NCI-H2227 (cell line): ENCODE measurements around the gene BNIP5.
A peak's percentile ranks its signal among the peaks of the same experiment; 100 is the strongest.

Experiments used
- DNase-seq: peaks from one replicate; lab custom pipeline; 2025; ENCODE audit not compliant: unreplicated experiment; lab: John Stamatoyannopoulos, UW

The BNIP5 gene

GRCh38 chr6:36326356-36326995 lies 10.2 kb downstream of the BNIP5 start:
- peak; percentile 64 for DNase-seq

GRCh38 chr6:36324715-36325114 lies 12.0 kb downstream of the BNIP5 start:
- no peak for DNase-seq

GRCh38 chr6:36324191-36324590 lies 12.5 kb downstream of the BNIP5 start:
- DNase-seq = no peak

- DNase-seq = peak; percentile 77
Observed at GRCh38 chr6:36323062-36323461, 13.6 kb downstream of the BNIP5 start.

GRCh38 chr6:36322591-36322990 lies 14.1 kb downstream of the BNIP5 start:
- DNase-seq = no peak

GRCh38 chr6:36320475-36320874 lies 16.2 kb downstream of the BNIP5 start:
- peak; percentile 22 for DNase-seq

- no peak for DNase-seq
Observed at GRCh38 chr6:36319821-36320220, 16.9 kb downstream of the BNIP5 start.

- DNase-seq = peak; percentile 72
Observed at GRCh38 chr6:36319436-36319762, 17.3 kb downstream of the BNIP5 start.

GRCh38 chr6:36318690-36319435 lies 17.8 kb downstream of the BNIP5 start:
- DNase-seq = no peak

GRCh38 chr6:36317623-36318022 lies 19.1 kb downstream of the BNIP5 start:
- DNase-seq = no peak

- no peak for DNase-seq
Observed at GRCh38 chr6:36315921-36316320, 20.8 kb downstream of the BNIP5 start.

- DNase-seq = no peak
Observed at GRCh38 chr6:36314221-36315014, 22.3 kb downstream of the BNIP5 start.

GRCh38 chr6:36313649-36313936 lies 23.1 kb downstream of the BNIP5 start:
- no peak for DNase-seq

GRCh38 chr6:36312854-36313648 lies 23.6 kb downstream of the BNIP5 start:
- no peak for DNase-seq

- DNase-seq = no peak
Observed at GRCh38 chr6:36309900-36310299, 26.8 kb downstream of the BNIP5 start.

GRCh38 chr6:36309203-36309602 lies 27.5 kb downstream of the BNIP5 start:
- DNase-seq = no peak

GRCh38 chr6:36308514-36308913 lies 28.2 kb downstream of the BNIP5 start:
- no peak for DNase-seq

GRCh38 chr6:36306375-36306774 lies 30.3 kb downstream of the BNIP5 start:
- DNase-seq = no peak

- DNase-seq = no peak
Observed at GRCh38 chr6:36305885-36306284, 30.8 kb downstream of the BNIP5 start.

- peak; percentile 90 for DNase-seq
Observed at GRCh38 chr6:36302227-36302976, 34.3 kb downstream of the BNIP5 start.

GRCh38 chr6:36301781-36302180 lies 34.9 kb downstream of the BNIP5 start:
- DNase-seq = no peak
